ENCODE results near the gene ZC4H2.
"Not testable (repeated sequence)": the region's sequence is repeated elsewhere in the genome, so short reads cannot be mapped to it uniquely, and the experiment has no call there.

ZC4H2 gene

GRCh38 chrX:64975989-64976672 is at the start of gene ZC4H2:
Gene ZC4H2 (minus strand): TSS chrX:64976450. CDS start chrX:64976377, 73 bp downstream.
- DNase-seq, result peak; percentile 67

- no peak for DNase-seq
Measured at GRCh38 chrX:65017451-65017850, 41.2 kb upstream of the ZC4H2 start.

GRCh38 chrX:65014230-65014629 is 38.0 kb upstream of the ZC4H2 start:
- no peak for DNase-seq

GRCh38 chrX:65009459-65009858 is 33.2 kb upstream of the ZC4H2 start:
- no peak for DNase-seq

- not testable (repeated sequence) for DNase-seq
Measured at GRCh38 chrX:65002208-65002607, 26.0 kb upstream of the ZC4H2 start.

- no peak for DNase-seq
Measured at GRCh38 chrX:64996805-64997204, 20.6 kb upstream of the ZC4H2 start.

GRCh38 chrX:64994131-64994798 is 18.0 kb upstream of the ZC4H2 start:
- no peak for DNase-seq

GRCh38 chrX:64977830-64978229 is 1.6 kb upstream of the ZC4H2 start:
- DNase-seq, result no peak

GRCh38 chrX:64977051-64977450 is 801 bp upstream of the ZC4H2 start:
- no peak for DNase-seq

- DNase-seq, result no peak
Measured at GRCh38 chrX:64976673-64977040, 407 bp upstream of the ZC4H2 start.

GRCh38 chrX:64975491-64975890 is 759 bp downstream of the ZC4H2 start:
- DNase-seq, result peak; percentile 15

- no peak for DNase-seq
Measured at GRCh38 chrX:64925480-64925879, 50.8 kb downstream of the ZC4H2 start.

GRCh38 chrX:64908121-64908520 is 68.1 kb downstream of the ZC4H2 start:
- DNase-seq, result no peak

GRCh38 chrX:64894454-64895038 is 81.7 kb downstream of the ZC4H2 start:
- peak; percentile 9 for DNase-seq

- no peak for DNase-seq
Measured at GRCh38 chrX:64885850-64886249, 90.4 kb downstream of the ZC4H2 start.

- not testable (repeated sequence) for DNase-seq
Measured at GRCh38 chrX:64878709-64879108, 97.5 kb downstream of the ZC4H2 start.

- DNase-seq, result no peak
Measured at GRCh38 chrX:64867217-64867616, 109.0 kb downstream of the ZC4H2 start.
